ENCODE measurements around the gene ADAR. TPM values are rescaled to one million over a fixed set of nuclear protein-coding genes. Genes with fewer than 3 reads are reported as not detected.

The ADAR gene
- total RNA-seq, 1 experiment from 2014 or later: 190 TPM

- Histone ChIP-seq H3K27me3 (replicated peaks; ENCODE audit: control insufficient read depth, insufficient read depth, low read length) (0 out of 2 replicates have a peak, but pooled peaks cover 1% of the 10 kb centered on the region), H3K4me1 (peaks cover 4% of the 10 kb centered on the region), H3K9me3 (no peaks in the 10 kb centered on the region), H3K36me3 (ENCODE audit: control insufficient read depth, insufficient read depth, low read length) (no peaks in the 10 kb centered on the region), H3K4me3 (ENCODE audit: low read depth, low read length) (peak within 1 kb of the TSS; percentile 23)
- Mint-ChIP-seq H3K27ac (ENCODE audit: unreplicated experiment) (no peak within 1 kb of the TSS), H3K4me1 (ENCODE audit: low read depth, unreplicated experiment) (peaks cover 7% of the 10 kb centered on the region), H3K4me3 (ENCODE audit: unreplicated experiment) (peak within 1 kb of the TSS; percentile 46), H3K27me3 (ENCODE audit: insufficient read depth, unreplicated experiment) (peaks cover 21% of the 10 kb centered on the region), H3K36me3 (ENCODE audit: insufficient read depth, unreplicated experiment) (no peaks in the 10 kb centered on the region), H3K9me3 (ENCODE audit: unreplicated experiment) (no peaks in the 10 kb centered on the region)
- intact Hi-C loops (cut with micrococcal nuclease; ENCODE audit: unreplicated experiment): no loop called here
- CTCF ChIA-PET: interaction anchor here (0.5 to 1.4 kb wide), 5 partner anchors 8 to 457 kb away, joined by 3 to 17 read pairs (median 6); no protein-coding TSS in a partner anchor
- peak; percentile 61 to 89 for DNase-seq
- no TSS peak for BruUV-seq (replicated peaks)
- TF ChIP-seq CTCF (IDR thresholded peaks at IDR 0.05; ENCODE audit: insufficient read depth in 1 of 2, low read depth in 1 of 2, low read length in 1 of 2, severe bottlenecking in 1 of 2, unreplicated experiment in 1 of 2): no peak
- POLR2A ChIA-PET: no interaction called here
These were observed 40.4 kb downstream of the ADAR start, which contains the start of gene CHRNB2 for GRCh38 chr1:154567386-154568156. Gene CHRNB2 (plus strand): TSS chr1:154567778. CDS start chr1:154568045, 267 bp downstream.

GRCh38 chr1:154565876-154566275, 42.1 kb downstream of the ADAR start:
- no peak for TF ChIP-seq CTCF (IDR thresholded peaks at IDR 0.05; ENCODE audit: insufficient read depth in 1 of 2, low read depth in 1 of 2, low read length in 1 of 2, severe bottlenecking in 1 of 2, unreplicated experiment in 1 of 2)
- DNase-seq: no peak
- ChIA-PET CTCF (no interaction called here), POLR2A (no interaction called here)
- no peak overlapping the region for H3K27ac Mint-ChIP-seq (ENCODE audit: unreplicated experiment)
- peaks cover 15% of the 10 kb centered on the region for H3K27me3 Mint-ChIP-seq (ENCODE audit: insufficient read depth, unreplicated experiment)
- Histone ChIP-seq H3K27me3 (replicated peaks; ENCODE audit: control insufficient read depth, insufficient read depth, low read length) (0 out of 2 replicates have a peak, but pooled peaks cover 1% of the 10 kb centered on the region), H3K4me1 (peaks cover 4% of the 10 kb centered on the region), H3K4me3 (ENCODE audit: low read depth, low read length) (no peak overlapping the region), H3K9me3 (no peaks in the 10 kb centered on the region), H3K36me3 (ENCODE audit: control insufficient read depth, insufficient read depth, low read length) (no peaks in the 10 kb centered on the region)
- H3K9me3 Mint-ChIP-seq (ENCODE audit: unreplicated experiment): no peaks in the 10 kb centered on the region
- no TSS peak for BruUV-seq (replicated peaks)
- H3K4me1 Mint-ChIP-seq (ENCODE audit: low read depth, unreplicated experiment): peaks cover 7% of the 10 kb centered on the region
- H3K4me3 Mint-ChIP-seq (ENCODE audit: unreplicated experiment): no peak overlapping the region
- intact Hi-C loops (cut with micrococcal nuclease; ENCODE audit: unreplicated experiment): no loop called here
- no peaks in the 10 kb centered on the region for H3K36me3 Mint-ChIP-seq (ENCODE audit: insufficient read depth, unreplicated experiment)

GRCh38 chr1:154559466-154560044, 48.4 kb downstream of the ADAR start:
- Mint-ChIP-seq H3K9me3 (ENCODE audit: unreplicated experiment) (no peaks in the 10 kb centered on the region), H3K4me1 (ENCODE audit: low read depth, unreplicated experiment) (peaks cover 13% of the 10 kb centered on the region), H3K27ac (ENCODE audit: unreplicated experiment) (peak overlapping the region; percentile 91), H3K4me3 (ENCODE audit: unreplicated experiment) (peak overlapping the region; percentile 90), H3K36me3 (ENCODE audit: insufficient read depth, unreplicated experiment) (peaks cover 38% of the 10 kb centered on the region), H3K27me3 (ENCODE audit: insufficient read depth, unreplicated experiment) (no peaks in the 10 kb centered on the region)
- Histone ChIP-seq H3K4me1 (peaks cover 13% of the 10 kb centered on the region), H3K27me3 (replicated peaks; ENCODE audit: control insufficient read depth, insufficient read depth, low read length) (no peaks in the 10 kb centered on the region), H3K4me3 (ENCODE audit: low read depth, low read length) (peak overlapping the region; percentile 85), H3K9me3 (no peaks in the 10 kb centered on the region), H3K36me3 (ENCODE audit: control insufficient read depth, insufficient read depth, low read length) (peaks cover 4% of the 10 kb centered on the region)
- POLR2A ChIA-PET: interaction anchor here (0.6 to 0.7 kb wide), 3 partner anchors 376 to 498 kb away, joined by 3 read pairs; no protein-coding TSS in a partner anchor
- peak; percentile 89 to 90 for DNase-seq
- intact Hi-C loops (cut with micrococcal nuclease; ENCODE audit: unreplicated experiment): loop anchor here (1.0 to 2.0 kb wide), 6 partner anchors 109 to 441 kb away; partner anchors contain the start of gene KCNN3
- BruUV-seq (replicated peaks): no TSS peak
- CTCF ChIA-PET: interaction anchor here (0.6 to 1.5 kb wide), 19 partner anchors 8 to 439 kb away, joined by 3 to 23 read pairs (median 6); partner anchors contain the start of genes CHRNB2, PBXIP1 and PMVK
- peak; percentile 89 to 92 for TF ChIP-seq CTCF (IDR thresholded peaks at IDR 0.05; ENCODE audit: insufficient read depth in 1 of 2, low read depth in 1 of 2, low read length in 1 of 2, severe bottlenecking in 1 of 2, unreplicated experiment in 1 of 2)
